GM18519 (cell line): ENCODE results near the gene PAM16.

Experiments
- ATAC-seq: cut with Tn5 transposase; IDR thresholded peaks from one replicate; pipeline ENCODE4 v1.9.1; 2021; ENCODE audit warnings: mild to moderate bottlenecking, moderate library complexity; ENCODE audit not compliant: unreplicated experiment, low FRiP score

PAM16 gene

GRCh38 chr16:4384509-4384942 lies 33.4 kb upstream of the PAM16 start:
- no peak for ATAC-seq

- ATAC-seq: no peak
Measured at GRCh38 chr16:4383591-4384444, 32.7 kb upstream of the PAM16 start.

- no peak for ATAC-seq
Measured at GRCh38 chr16:4382795-4383357, 31.8 kb upstream of the PAM16 start.

GRCh38 chr16:4381935-4382794 lies 31.0 kb upstream of the PAM16 start:
- no peak for ATAC-seq

GRCh38 chr16:4381072-4381934 lies 30.2 kb upstream of the PAM16 start:
- ATAC-seq: no peak

- no peak for ATAC-seq
Measured at GRCh38 chr16:4380119-4381063, 29.3 kb upstream of the PAM16 start.

GRCh38 chr16:4378999-4379690 lies 28.0 kb upstream of the PAM16 start:
- no peak for ATAC-seq

GRCh38 chr16:4378161-4378666 lies 27.1 kb upstream of the PAM16 start:
- ATAC-seq: no peak

- no peak for ATAC-seq
Measured at GRCh38 chr16:4377573-4378154, 26.5 kb upstream of the PAM16 start.

- no peak for ATAC-seq
Measured at GRCh38 chr16:4376893-4377572, 25.9 kb upstream of the PAM16 start.

- no peak for ATAC-seq
Measured at GRCh38 chr16:4376126-4376892, 25.2 kb upstream of the PAM16 start.

GRCh38 chr16:4375717-4376116 lies 24.6 kb upstream of the PAM16 start:
- no peak for ATAC-seq

GRCh38 chr16:4373909-4374742 lies 23.0 kb upstream of the PAM16 start:
- ATAC-seq: no peak

- ATAC-seq: no peak
Measured at GRCh38 chr16:4373356-4373908, 22.3 kb upstream of the PAM16 start.

- no peak for ATAC-seq
Measured at GRCh38 chr16:4372578-4373355, 21.6 kb upstream of the PAM16 start.
